HCT116 (cell line): ENCODE measurements around the gene TIGD3. TPM values are rescaled to one million over a fixed set of nuclear protein-coding genes. Genes with fewer than 3 reads are reported as not detected.
A peak's percentile ranks its signal among the peaks of the same experiment; 100 is the strongest.

Experiments
- ATAC-seq: fragments of 200-7000 bp; cut with Tn5 transposase; 2 replicates; pipeline ENCODE4 v1.9.1; 2020; ENCODE audit warnings: mild to moderate bottlenecking, moderate library complexity
- BruUV-seq: library from RNA; stranded (reverse); fragments of 400-500 nt; replicated peaks from 2 replicates; lab custom pipeline; 2021; lab: Mats Ljungman, UMichigan
- CTCF ChIA-PET: fragments of 300-600 bp; sonication (Branson Sonifier 250); formaldehyde crosslinking; loops from one replicate; lab custom pipeline; 2021; ENCODE audit warnings: antibody characterized with exemption; lab: Charles Lee
- POLR2A ChIA-PET: fragments of 300-600, 350-600 bp; sonication (Branson Sonifier 250); formaldehyde crosslinking; loops from one replicate; lab custom pipeline; 2021; ENCODE audit warnings: antibody characterized with exemption; lab: Charles Lee
- RAD21 ChIA-PET, 2 experiments: fragments of 300-600 bp; sonication (Branson Sonifier 250); formaldehyde crosslinking; loops; one replicate each; lab custom pipeline; 2023; ENCODE audit warnings: low total read pairs in 2 of 2; ENCODE audit not compliant: uncharacterized antibody in 2 of 2, unreplicated experiment in 2 of 2, low non-redundant PET in 1 of 2; lab: Charles Lee
- DNase-seq: peaks from one replicate; pipeline ENCODE4 v3.0.0-alpha.2; 2010; ENCODE audit warnings: low read depth, low spot score
- H2AFZ ChIP-seq: fragments of 200-600 bp; shearing (Covaris generic), sonication (generic); 2 replicates; pipeline ENCODE4 v1.6.1; 2017; ENCODE audit warnings: low read depth, mixed run types, mixed read lengths, antibody characterized with exemption, low read length; ENCODE audit not compliant: poor library complexity, severe bottlenecking
- H3K27ac ChIP-seq: 2 replicates; pipeline ENCODE4 v1.5.1; 2012; ENCODE audit warnings: low read depth, low read length
- H3K27me3 ChIP-seq: fragments of 200-600 bp; sonication (generic); 2 replicates; pipeline ENCODE4 v1.6.1; 2016; ENCODE audit warnings: mixed run types, low read length, mixed read lengths; ENCODE audit not compliant: insufficient read depth
- H3K36me3 ChIP-seq, 2 experiments: fragments of 200-500 bp in 1 of 2; fragments of 200-600 bp in 1 of 2; sonication (Bioruptor generic) in 1 of 2; sonication (generic) in 1 of 2; 2 replicates each; pipeline versions ENCODE4 v1.5.1 to v1.6.1; 2014 to 2016; ENCODE audit warnings: low read length in 2 of 2, inconsistent platforms in 1 of 2, mixed read lengths in 1 of 2, mixed run types in 1 of 2; ENCODE audit not compliant: insufficient read depth in 2 of 2, control insufficient read depth in 1 of 2
- H3K4me1 ChIP-seq, 2 experiments: fragments of 200-600 bp in 1 of 2; sonication (generic) in 1 of 2; 2 replicates each; pipeline versions ENCODE4 v1.5.1 to v1.6.1; 2012 to 2017; ENCODE audit warnings: low read length in 2 of 2, inconsistent platforms in 1 of 2, mild to moderate bottlenecking in 1 of 2, mixed read lengths in 1 of 2, mixed run types in 1 of 2, moderate library complexity in 1 of 2; ENCODE audit not compliant: insufficient read depth in 2 of 2, control insufficient read depth in 1 of 2
- H3K4me2 ChIP-seq: fragments of 200-600 bp; sonication (generic); 2 replicates; pipeline ENCODE4 v1.6.1; 2017; ENCODE audit warnings: mixed run types, low read length, mixed read lengths
- H3K4me3 ChIP-seq, 2 experiments: fragments of 200-600 bp in 1 of 2; sonication (generic) in 1 of 2; replicated peaks in 1 of 2; 2 replicates each; pipeline ENCODE4 v1.5.1; 2011 to 2016; ENCODE audit warnings: low read length in 2 of 2, control low read depth in 1 of 2, low read depth in 1 of 2, mild to moderate bottlenecking in 1 of 2, mixed read lengths in 1 of 2, mixed run types in 1 of 2
- H3K79me2 ChIP-seq: fragments of 200-600 bp; sonication (generic); 2 replicates; pipeline ENCODE4 v1.6.1; 2017; ENCODE audit warnings: mild to moderate bottlenecking, mixed run types, low read length, moderate library complexity, mixed read lengths; ENCODE audit not compliant: insufficient read depth
- H3K9ac ChIP-seq: fragments of 200-600 bp; sonication (generic); 2 replicates; pipeline ENCODE4 v1.6.1; 2016; ENCODE audit warnings: low read length, mixed read lengths
- H3K9me2 ChIP-seq: fragments of 200-600 bp; sonication (generic), shearing (Covaris generic); 2 replicates; pipeline ENCODE4 v1.6.1; 2017; ENCODE audit warnings: mixed run types, mild to moderate bottlenecking, moderate library complexity; ENCODE audit not compliant: insufficient read depth
- H3K9me3 ChIP-seq, 2 experiments: fragments of 200-500 bp in 1 of 2; fragments of 200-600 bp in 1 of 2; sonication (Bioruptor generic) in 1 of 2; sonication (generic) in 1 of 2; 2 replicates each; pipeline ENCODE4 v1.6.1; 2014 to 2017; ENCODE audit warnings: low read length in 2 of 2, mixed read lengths in 2 of 2, inconsistent platforms in 1 of 2, low read depth in 1 of 2, mild to moderate bottlenecking in 1 of 2, mixed run types in 1 of 2, moderate library complexity in 1 of 2; ENCODE audit not compliant: control insufficient read depth in 1 of 2, insufficient read depth in 1 of 2
- H4K20me1 ChIP-seq: fragments of 200-600 bp; sonication (generic), shearing (Covaris generic); 2 replicates; pipeline ENCODE4 v1.6.1; 2017; ENCODE audit warnings: mixed run types, mild to moderate bottlenecking, moderate library complexity; ENCODE audit not compliant: insufficient read depth
- CBX3 ChIP-seq: IDR thresholded peaks from 2 replicates; pipeline ENCODE4 v1.6.1; 2012; ENCODE audit warnings: low read depth
- CEBPB ChIP-seq: IDR thresholded peaks from 2 replicates; pipeline ENCODE4 v1.6.1; 2012; ENCODE audit warnings: low read depth
- EGR1 ChIP-seq: IDR thresholded peaks from 2 replicates; pipeline ENCODE4 v1.6.1; 2012; ENCODE audit warnings: low read depth
- ELF1 ChIP-seq: IDR thresholded peaks from 2 replicates; pipeline ENCODE4 v1.6.1; 2012; ENCODE audit warnings: low read depth, borderline replicate concordance
- EZH2 ChIP-seq: fragments of 200-600 bp; sonication (generic); IDR thresholded peaks from 2 replicates; pipeline ENCODE4 v1.6.1; 2017; ENCODE audit warnings: antibody characterized with exemption, mixed run types
- EZH2phosphoT487 ChIP-seq: fragments of 200-600 bp; IDR thresholded peaks from 2 replicates; pipeline ENCODE4 v1.6.1; 2018; ENCODE audit warnings: antibody characterized with exemption, borderline replicate concordance
- FOSL1 ChIP-seq: IDR thresholded peaks from 2 replicates; pipeline ENCODE4 v1.6.1; 2012; ENCODE audit warnings: low read depth
- POLR2A ChIP-seq: IDR thresholded peaks from 2 replicates; pipeline ENCODE4 v1.7.0; 2011; ENCODE audit warnings: borderline replicate concordance; ENCODE audit not compliant: insufficient read depth, insufficient read length; ENCODE audit errors: extremely low read depth
- RAD21 ChIP-seq: IDR thresholded peaks from 2 replicates; pipeline ENCODE4 v1.6.1; 2012; ENCODE audit warnings: low read depth, mild to moderate bottlenecking
- SIN3A ChIP-seq: IDR thresholded peaks from 2 replicates; pipeline ENCODE4 v1.6.1; 2012; ENCODE audit warnings: low read depth
- SP1 ChIP-seq: IDR thresholded peaks from 2 replicates; pipeline ENCODE4 v1.6.1; 2012; ENCODE audit warnings: low read depth
- TCF7L2 ChIP-seq: IDR thresholded peaks from 2 replicates; pipeline ENCODE4 v1.7.0; 2011; ENCODE audit warnings: borderline replicate concordance, inconsistent platforms; ENCODE audit not compliant: insufficient read depth, insufficient read length; ENCODE audit errors: extremely low read depth
- YY1 ChIP-seq: IDR thresholded peaks from 2 replicates; pipeline ENCODE4 v1.6.1; 2011; ENCODE audit warnings: low read length, low read depth, moderate library complexity, mild to moderate bottlenecking; ENCODE audit not compliant: insufficient replicate concordance; ENCODE audit errors: extremely low read depth
- ZNF274 ChIP-seq: fragments of 200-500 bp; sonication (Bioruptor generic); IDR thresholded peaks from 2 replicates; pipeline ENCODE4 v1.6.1; 2014; ENCODE audit warnings: mild to moderate bottlenecking, low read depth, low read length, inconsistent platforms
- intact Hi-C: fragments of 100-400 bp; cut with micrococcal nuclease; formaldehyde crosslinking; loops from 2 replicates; pipeline ENCODE4 v1.10.0; 2022
- total RNA-seq: library from RNA; stranded (reverse); gene quantifications from one replicate; pipeline ENCODE4 v1.2.1, GENCODE V29; 2021; ENCODE audit not compliant: unreplicated experiment
- TF ChIP-seq, protein P1 (sequence below): IDR thresholded peaks from 2 replicates; pipeline ENCODE4 v1.6.1; 2012
- TF ChIP-seq, protein P2 (sequence below): IDR thresholded peaks from 2 replicates; pipeline ENCODE4 v1.6.1; 2011; ENCODE audit warnings: mild to moderate bottlenecking, low read length, moderate library complexity; ENCODE audit not compliant: insufficient replicate concordance; ENCODE audit errors: extremely low read depth
- TF ChIP-seq, protein P3 (sequence below), 3 experiments: fragments of 200-600 bp in 1 of 3; sonication (generic) in 1 of 3; IDR thresholded peaks in 2 of 3; conservative IDR thresholded peaks in 1 of 3; 2 replicates each; pipeline ENCODE4 v1.5.1; 2012 to 2017; ENCODE audit warnings: low read depth in 2 of 3, low read length in 2 of 3, antibody characterized with exemption in 1 of 3, borderline replicate concordance in 1 of 3, control low read depth in 1 of 3, mild to moderate bottlenecking in 1 of 3, mixed read lengths in 1 of 3, mixed run types in 1 of 3, moderate library complexity in 1 of 3; ENCODE audit not compliant: insufficient read depth in 1 of 3
- TF ChIP-seq, protein P4 (sequence below): IDR thresholded peaks from 2 replicates; pipeline ENCODE4 v1.6.1; 2012; ENCODE audit warnings: low read depth

The TIGD3 gene
- total RNA-seq, 1 experiment from 2014 or later, result 2.4 TPM

DNA sequence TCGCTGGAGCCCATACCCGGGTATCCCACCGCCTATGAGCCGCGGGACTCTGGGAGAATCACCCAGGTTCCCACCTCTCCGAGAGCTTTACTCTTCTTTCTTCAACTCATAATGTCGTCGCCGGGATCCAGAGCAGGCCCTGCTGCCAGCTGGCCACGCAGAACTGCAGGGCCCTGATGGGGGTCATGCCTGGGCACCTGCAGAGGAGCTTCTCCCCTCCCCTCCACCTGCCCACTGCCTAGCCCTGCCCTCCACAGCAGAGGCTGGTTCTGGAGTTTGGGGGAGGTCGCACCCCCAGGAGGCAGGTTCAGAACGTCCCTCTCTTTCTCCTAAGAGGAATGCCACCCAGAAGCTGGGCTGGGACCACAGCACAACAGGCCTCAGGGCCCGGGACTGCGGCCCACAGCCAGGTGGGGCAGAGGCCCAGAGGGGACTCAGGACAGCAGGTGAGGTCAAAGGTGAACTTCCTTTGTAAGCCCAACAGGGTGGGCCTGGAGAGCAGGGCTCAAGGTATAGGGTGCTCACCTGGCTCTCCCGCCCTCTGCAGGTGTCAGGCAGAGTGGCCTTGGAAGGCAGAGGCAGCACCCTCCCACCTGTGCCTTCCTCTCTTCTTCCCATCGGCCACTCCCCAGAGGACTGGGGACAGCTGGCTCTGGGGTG lies 26.0 kb downstream of the TIGD3 start:
- H3K4me1 ChIP-seq, result peaks cover 50 to 59% of the 10 kb centered on the region in 2 experiments
- CTCF ChIA-PET, result no interaction called here
- no peaks in the 10 kb centered on the region for H3K36me3 ChIP-seq
- H3K9me2 ChIP-seq, result no peaks in the 10 kb centered on the region
- no peaks in the 10 kb centered on the region for H3K9me3 ChIP-seq
- ATAC-seq, result no peak
- RAD21 ChIA-PET, result no interaction called here
- H3K27me3 ChIP-seq, result no peaks in the 10 kb centered on the region
- H3K27ac ChIP-seq, result peak overlapping the region; percentile 99
- H3K4me2 ChIP-seq, result peak overlapping the region; percentile 85
- intact Hi-C loops, result loop anchor here (5.0 kb wide), 2 partner anchors 127 to 192 kb away; partner anchors contain the start of genes FAM89B and ZNRD2
- peak overlapping the region; percentile 70; the same call in 1 of the 2 replicates for H3K9ac ChIP-seq
- H3K4me3 ChIP-seq, result peak overlapping the region in 1 of 2 experiments; percentile 55; a peak in 2 of 4 replicates
- TF ChIP-seq YY1 (no peak), TCF7L2 (no peak), ZNF274 (no peak), ELF1 (no peak), EZH2phosphoT487 (no peak), RAD21 (no peak), POLR2A (no peak), SIN3A (no peak), CBX3 (no peak), SP1 (no peak), EGR1 (no peak), CEBPB (no peak), EZH2 (no peak), FOSL1 (no peak)
- TF ChIP-seq, protein P1, sequence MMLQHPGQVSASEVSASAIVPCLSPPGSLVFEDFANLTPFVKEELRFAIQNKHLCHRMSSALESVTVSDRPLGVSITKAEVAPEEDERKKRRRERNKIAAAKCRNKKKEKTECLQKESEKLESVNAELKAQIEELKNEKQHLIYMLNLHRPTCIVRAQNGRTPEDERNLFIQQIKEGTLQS, result no peak
- TF ChIP-seq, protein P2, sequence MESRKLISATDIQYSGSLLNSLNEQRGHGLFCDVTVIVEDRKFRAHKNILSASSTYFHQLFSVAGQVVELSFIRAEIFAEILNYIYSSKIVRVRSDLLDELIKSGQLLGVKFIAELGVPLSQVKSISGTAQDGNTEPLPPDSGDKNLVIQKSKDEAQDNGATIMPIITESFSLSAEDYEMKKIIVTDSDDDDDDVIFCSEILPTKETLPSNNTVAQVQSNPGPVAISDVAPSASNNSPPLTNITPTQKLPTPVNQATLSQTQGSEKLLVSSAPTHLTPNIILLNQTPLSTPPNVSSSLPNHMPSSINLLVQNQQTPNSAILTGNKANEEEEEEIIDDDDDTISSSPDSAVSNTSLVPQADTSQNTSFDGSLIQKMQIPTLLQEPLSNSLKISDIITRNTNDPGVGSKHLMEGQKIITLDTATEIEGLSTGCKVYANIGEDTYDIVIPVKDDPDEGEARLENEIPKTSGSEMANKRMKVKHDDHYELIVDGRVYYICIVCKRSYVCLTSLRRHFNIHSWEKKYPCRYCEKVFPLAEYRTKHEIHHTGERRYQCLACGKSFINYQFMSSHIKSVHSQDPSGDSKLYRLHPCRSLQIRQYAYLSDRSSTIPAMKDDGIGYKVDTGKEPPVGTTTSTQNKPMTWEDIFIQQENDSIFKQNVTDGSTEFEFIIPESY, result no peak
- TF ChIP-seq, protein P3, sequence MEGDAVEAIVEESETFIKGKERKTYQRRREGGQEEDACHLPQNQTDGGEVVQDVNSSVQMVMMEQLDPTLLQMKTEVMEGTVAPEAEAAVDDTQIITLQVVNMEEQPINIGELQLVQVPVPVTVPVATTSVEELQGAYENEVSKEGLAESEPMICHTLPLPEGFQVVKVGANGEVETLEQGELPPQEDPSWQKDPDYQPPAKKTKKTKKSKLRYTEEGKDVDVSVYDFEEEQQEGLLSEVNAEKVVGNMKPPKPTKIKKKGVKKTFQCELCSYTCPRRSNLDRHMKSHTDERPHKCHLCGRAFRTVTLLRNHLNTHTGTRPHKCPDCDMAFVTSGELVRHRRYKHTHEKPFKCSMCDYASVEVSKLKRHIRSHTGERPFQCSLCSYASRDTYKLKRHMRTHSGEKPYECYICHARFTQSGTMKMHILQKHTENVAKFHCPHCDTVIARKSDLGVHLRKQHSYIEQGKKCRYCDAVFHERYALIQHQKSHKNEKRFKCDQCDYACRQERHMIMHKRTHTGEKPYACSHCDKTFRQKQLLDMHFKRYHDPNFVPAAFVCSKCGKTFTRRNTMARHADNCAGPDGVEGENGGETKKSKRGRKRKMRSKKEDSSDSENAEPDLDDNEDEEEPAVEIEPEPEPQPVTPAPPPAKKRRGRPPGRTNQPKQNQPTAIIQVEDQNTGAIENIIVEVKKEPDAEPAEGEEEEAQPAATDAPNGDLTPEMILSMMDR (IDR thresholded peaks at IDR 0.05 in 2 of 3, conservative IDR thresholded peaks at IDR 0.05 in 1 of 3; ENCODE audit: borderline replicate concordance in 1 of 3, insufficient read depth in 1 of 3, low read depth in 2 of 3, low read length in 2 of 3), result no peak; a peak in 2 of 6 replicates
- TF ChIP-seq, protein P4, sequence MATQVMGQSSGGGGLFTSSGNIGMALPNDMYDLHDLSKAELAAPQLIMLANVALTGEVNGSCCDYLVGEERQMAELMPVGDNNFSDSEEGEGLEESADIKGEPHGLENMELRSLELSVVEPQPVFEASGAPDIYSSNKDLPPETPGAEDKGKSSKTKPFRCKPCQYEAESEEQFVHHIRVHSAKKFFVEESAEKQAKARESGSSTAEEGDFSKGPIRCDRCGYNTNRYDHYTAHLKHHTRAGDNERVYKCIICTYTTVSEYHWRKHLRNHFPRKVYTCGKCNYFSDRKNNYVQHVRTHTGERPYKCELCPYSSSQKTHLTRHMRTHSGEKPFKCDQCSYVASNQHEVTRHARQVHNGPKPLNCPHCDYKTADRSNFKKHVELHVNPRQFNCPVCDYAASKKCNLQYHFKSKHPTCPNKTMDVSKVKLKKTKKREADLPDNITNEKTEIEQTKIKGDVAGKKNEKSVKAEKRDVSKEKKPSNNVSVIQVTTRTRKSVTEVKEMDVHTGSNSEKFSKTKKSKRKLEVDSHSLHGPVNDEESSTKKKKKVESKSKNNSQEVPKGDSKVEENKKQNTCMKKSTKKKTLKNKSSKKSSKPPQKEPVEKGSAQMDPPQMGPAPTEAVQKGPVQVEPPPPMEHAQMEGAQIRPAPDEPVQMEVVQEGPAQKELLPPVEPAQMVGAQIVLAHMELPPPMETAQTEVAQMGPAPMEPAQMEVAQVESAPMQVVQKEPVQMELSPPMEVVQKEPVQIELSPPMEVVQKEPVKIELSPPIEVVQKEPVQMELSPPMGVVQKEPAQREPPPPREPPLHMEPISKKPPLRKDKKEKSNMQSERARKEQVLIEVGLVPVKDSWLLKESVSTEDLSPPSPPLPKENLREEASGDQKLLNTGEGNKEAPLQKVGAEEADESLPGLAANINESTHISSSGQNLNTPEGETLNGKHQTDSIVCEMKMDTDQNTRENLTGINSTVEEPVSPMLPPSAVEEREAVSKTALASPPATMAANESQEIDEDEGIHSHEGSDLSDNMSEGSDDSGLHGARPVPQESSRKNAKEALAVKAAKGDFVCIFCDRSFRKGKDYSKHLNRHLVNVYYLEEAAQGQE, result no peak
- TF ChIP-seq, all 23 proteins: peak for 0
- BruUV-seq, result no TSS peak
- no peak for DNase-seq
- POLR2A ChIA-PET, result interaction anchor here (1.3 to 2.5 kb wide), 5 partner anchors 10 to 127 kb away, joined by 3 to 20 read pairs (median 3); partner anchors contain the start of genes MALAT1 and NEAT1
- Histone ChIP-seq H2AFZ (no peak overlapping the region), H3K79me2 (no peaks in the 10 kb centered on the region), H4K20me1 (no peaks in the 10 kb centered on the region)
